Right lobe of liver (tissue), 4 donors: ENCODE data around the gene NCOA6.

ENCODE experiments used
- POLR2A ChIP-seq: fragments of 450-650 bp; IDR thresholded peaks from one replicate; pipeline ENCODE4 v1.6.1; 2017; ENCODE audit warnings: antibody characterized with exemption, mild to moderate bottlenecking
- TF ChIP-seq, protein P1 (sequence below), 4 donors: fragments of 200-600 bp in 3 of 4; fragments of 450-650 bp in 1 of 4; IDR thresholded peaks; one replicate each; pipeline versions ENCODE4 v1.5.1 to v1.8.0; 2016 to 2022; ENCODE audit warnings: antibody characterized with exemption in 4 of 4, mild to moderate bottlenecking in 2 of 4
- donor health status: DM: no; HTN: no; CAD: no.
- donor health status: DM: no; HTN: no; CAD: no.
- donor health status: DM: no; HTN: yes; CAD: no.

GRCh38 chr20:34863421-34863965 lies 38.0 kb upstream of the NCOA6 start:
- TF ChIP-seq, protein P1, sequence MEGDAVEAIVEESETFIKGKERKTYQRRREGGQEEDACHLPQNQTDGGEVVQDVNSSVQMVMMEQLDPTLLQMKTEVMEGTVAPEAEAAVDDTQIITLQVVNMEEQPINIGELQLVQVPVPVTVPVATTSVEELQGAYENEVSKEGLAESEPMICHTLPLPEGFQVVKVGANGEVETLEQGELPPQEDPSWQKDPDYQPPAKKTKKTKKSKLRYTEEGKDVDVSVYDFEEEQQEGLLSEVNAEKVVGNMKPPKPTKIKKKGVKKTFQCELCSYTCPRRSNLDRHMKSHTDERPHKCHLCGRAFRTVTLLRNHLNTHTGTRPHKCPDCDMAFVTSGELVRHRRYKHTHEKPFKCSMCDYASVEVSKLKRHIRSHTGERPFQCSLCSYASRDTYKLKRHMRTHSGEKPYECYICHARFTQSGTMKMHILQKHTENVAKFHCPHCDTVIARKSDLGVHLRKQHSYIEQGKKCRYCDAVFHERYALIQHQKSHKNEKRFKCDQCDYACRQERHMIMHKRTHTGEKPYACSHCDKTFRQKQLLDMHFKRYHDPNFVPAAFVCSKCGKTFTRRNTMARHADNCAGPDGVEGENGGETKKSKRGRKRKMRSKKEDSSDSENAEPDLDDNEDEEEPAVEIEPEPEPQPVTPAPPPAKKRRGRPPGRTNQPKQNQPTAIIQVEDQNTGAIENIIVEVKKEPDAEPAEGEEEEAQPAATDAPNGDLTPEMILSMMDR (IDR thresholded peaks at IDR 0.05): no peak
- no peak for TF ChIP-seq POLR2A
